Endothelial cell of umbilical vein (primary cell): ENCODE measurements around the gene CLTC. TPM values are rescaled to one million over a fixed set of nuclear protein-coding genes. Genes with fewer than 3 reads are reported as not detected.

Experiments used
- BruUV-seq: library from RNA; stranded (reverse); fragments of 400-500 nt; replicated peaks from 2 replicates; lab custom pipeline; 2021; lab: Mats Ljungman, UMichigan
- CTCF ChIA-PET: fragments of 300-600, 350-600 bp; sonication (Branson Sonifier 250); formaldehyde crosslinking; loops from one replicate; lab custom pipeline; 2021; ENCODE audit warnings: antibody characterized with exemption, inconsistent platforms; lab: Charles Lee
- POLR2A ChIA-PET: fragments of 300-600, 350-600 bp; sonication (Branson Sonifier 250); formaldehyde crosslinking; loops from one replicate; lab custom pipeline; 2021; ENCODE audit warnings: antibody characterized with exemption, inconsistent platforms; lab: Charles Lee
- DNase-seq: peaks from one replicate; pipeline ENCODE4 v3.0.0-alpha.2; 2011; ENCODE audit warnings: low read depth, low spot score
- FAIRE-seq: peaks from 2 replicates; lab custom pipeline; 2011; peaks lifted over from hg19 to GRCh38; lab: Jason Lieb, UNC
- H2AFZ ChIP-seq: 2 replicates; pipeline ENCODE4 v1.6.0; 2012; ENCODE audit warnings: low read depth, low read length, control low read depth, inconsistent platforms
- H3K27ac ChIP-seq: 2 replicates; pipeline ENCODE4 v1.5.1; 2011; ENCODE audit warnings: low read depth, mild to moderate bottlenecking, control low read depth, low read length, moderate library complexity; ENCODE audit not compliant: insufficient read depth
- H3K27me3 ChIP-seq, 2 experiments: 2 replicates each; pipeline versions ENCODE4 v1.6.0 to v1.6.1; 2011; ENCODE audit warnings: low read length in 2 of 2, mixed read lengths in 1 of 2; ENCODE audit not compliant: control insufficient read depth in 2 of 2, insufficient read depth in 2 of 2
- H3K36me3 ChIP-seq, 2 experiments: 2 replicates in 1 of 2; 3 replicates in 1 of 2; pipeline ENCODE4 v1.5.1; 2011; ENCODE audit warnings: low read length in 2 of 2, mild to moderate bottlenecking in 1 of 2, moderate library complexity in 1 of 2; ENCODE audit not compliant: control insufficient read depth in 2 of 2, insufficient read depth in 2 of 2; ENCODE audit errors: extremely low read depth in 1 of 2
- H3K4me1 ChIP-seq: 3 replicates; pipeline ENCODE4 v1.5.1; 2011; ENCODE audit warnings: mild to moderate bottlenecking, low read length; ENCODE audit not compliant: control insufficient read depth, insufficient read depth; ENCODE audit errors: extremely low read depth
- H3K4me2 ChIP-seq: 2 replicates; pipeline ENCODE4 v1.6.1; 2011; ENCODE audit warnings: low read length, control low read depth, mixed read lengths; ENCODE audit not compliant: insufficient read depth
- H3K4me3 ChIP-seq, 3 experiments: fragments of 200-600 bp in 1 of 3; sonication (generic), shearing (Covaris generic) in 1 of 3; replicated peaks in 1 of 3; 2 replicates each; pipeline ENCODE4 v1.5.1; 2011 to 2016; ENCODE audit warnings: control low read depth in 3 of 3, low read length in 3 of 3, mild to moderate bottlenecking in 2 of 3, inconsistent platforms in 1 of 3, low read depth in 1 of 3, moderate library complexity in 1 of 3; ENCODE audit not compliant: insufficient read depth in 1 of 3
- H3K79me2 ChIP-seq: 2 replicates; pipeline ENCODE4 v1.6.0; 2012; ENCODE audit warnings: low read length, inconsistent platforms; ENCODE audit not compliant: control insufficient read depth, insufficient read depth
- H3K9ac ChIP-seq: replicated peaks from 2 replicates; pipeline ENCODE3; 2011; ENCODE audit warnings: low read length, control low read depth; ENCODE audit not compliant: insufficient read depth; ENCODE audit errors: extremely low read depth
- H3K9me1 ChIP-seq: replicated peaks from 3 replicates; pipeline ENCODE4 v1.6.0; 2011; ENCODE audit warnings: mild to moderate bottlenecking, low read length; ENCODE audit not compliant: control insufficient read depth, insufficient read depth; ENCODE audit errors: extremely low read depth
- H3K9me3 ChIP-seq: replicated peaks from 2 replicates; pipeline ENCODE4 v1.5.1; 2012; ENCODE audit warnings: low read length, inconsistent platforms; ENCODE audit not compliant: control insufficient read depth, insufficient read depth
- H4K20me1 ChIP-seq: replicated peaks from 2 replicates; pipeline ENCODE3; 2011; ENCODE audit warnings: mild to moderate bottlenecking, low read length; ENCODE audit not compliant: control insufficient read depth, insufficient read depth; ENCODE audit errors: extremely low read depth
- EZH2 ChIP-seq: IDR thresholded peaks from 2 replicates; pipeline ENCODE4 v1.6.1; 2012; ENCODE audit warnings: borderline replicate concordance, low read depth, mild to moderate bottlenecking, moderate library complexity, low read length, inconsistent platforms; ENCODE audit not compliant: severe bottlenecking
- FOS ChIP-seq: IDR thresholded peaks from 2 replicates; pipeline ENCODE4 v1.6.1; 2011; ENCODE audit warnings: mild to moderate bottlenecking, low read length, moderate library complexity, borderline replicate concordance; ENCODE audit not compliant: insufficient read depth
- GATA2 ChIP-seq: IDR thresholded peaks from 2 replicates; pipeline ENCODE4 v1.7.0; 2011; ENCODE audit warnings: low read depth, mild to moderate bottlenecking, moderate library complexity, mixed read lengths, low read length; ENCODE audit not compliant: insufficient read length, insufficient read depth
- JUN ChIP-seq: IDR thresholded peaks from 2 replicates; pipeline ENCODE4 v1.6.1; 2011; ENCODE audit warnings: borderline replicate concordance, low read depth; ENCODE audit not compliant: insufficient read length, insufficient read depth
- MYC ChIP-seq: IDR thresholded peaks from one replicate; pipeline ENCODE4 v1.6.1; 2011; ENCODE audit warnings: mild to moderate bottlenecking, low read depth, low read length
- POLR2A ChIP-seq: IDR thresholded peaks from 2 replicates; pipeline ENCODE4 v1.6.1; 2012; ENCODE audit warnings: low read depth, mild to moderate bottlenecking, control low read depth, low read length
- POLR2AphosphoS5 ChIP-seq: IDR thresholded peaks from 2 replicates; pipeline ENCODE4 v1.6.1; 2012; ENCODE audit warnings: low read depth, mild to moderate bottlenecking, control low read depth, low read length, moderate library complexity; ENCODE audit not compliant: insufficient read depth
- dilution Hi-C: fragments of 300-500 bp; cut with MboI; formaldehyde crosslinking; loops from one replicate; pipeline ENCODE4 v1.15.0; 2019; ENCODE audit warnings: low sequenced_read_pairs; ENCODE audit not compliant: extremely low pct_ligation_motif_present
- intact Hi-C: fragments of 100-400 bp; cut with micrococcal nuclease; formaldehyde crosslinking; loops from one replicate; pipeline ENCODE4 v1.10.0; 2022
- polyA plus RNA-seq, 4 experiments: library from polyadenylated mRNA; depleted of rRNA in 3 of 4; stranded (reverse) in 3 of 4; unstranded in 1 of 4; fragments of >200 nt; gene quantifications; 2 replicates each; pipeline versions ENCODE4 v1.2.1 to v1.2.3, GENCODE V29; 2011 to 2012; ENCODE audit warnings: missing spikeins in 1 of 4
- total RNA-seq: library from RNA; stranded (reverse); gene quantifications from 2 replicates; pipeline ENCODE4 v1.2.3, GENCODE V29; 2021
- TF ChIP-seq, protein P1 (sequence below): IDR thresholded peaks from 2 replicates; pipeline ENCODE4 v1.6.1; 2011; ENCODE audit not compliant: insufficient read depth, insufficient read length
- TF ChIP-seq, protein P2 (sequence below), 2 donors: IDR thresholded peaks; 1 replicate in 1 of 2; 2 replicates in 1 of 2; pipeline ENCODE4 v1.5.1; 2011; ENCODE audit warnings: low read length in 2 of 2, mild to moderate bottlenecking in 2 of 2, moderate library complexity in 2 of 2, control low read depth in 1 of 2, inconsistent platforms in 1 of 2, low read depth in 1 of 2; ENCODE audit not compliant: insufficient read depth in 1 of 2; ENCODE audit errors: extremely low read depth in 1 of 2

The CLTC gene
- total and polyA plus RNA-seq, 2 donors (not counting 3 experiments of a cell fraction or from before 2014, with no cell fraction given), result 164 to 326 TPM

DNA sequence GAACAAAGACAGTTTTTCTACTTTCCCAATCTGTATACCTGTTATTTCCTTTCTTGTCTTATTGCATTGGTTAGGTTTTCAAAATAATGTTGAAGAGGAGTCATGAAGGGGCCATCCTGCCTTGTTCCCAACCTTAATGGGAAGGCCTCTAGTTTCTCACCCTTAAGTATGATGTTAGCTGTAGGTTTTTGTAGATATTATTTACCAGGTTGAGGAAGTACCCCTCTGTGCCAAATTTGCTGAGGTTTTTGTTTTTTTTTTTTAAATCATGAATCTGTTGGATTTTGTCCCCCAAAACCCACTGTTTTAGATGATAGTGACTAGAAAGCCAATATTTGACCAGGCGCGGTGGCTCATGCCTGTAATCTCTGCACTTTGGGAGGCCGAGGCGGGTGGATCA is 124.1 kb downstream of the CLTC start:
- no peak for FAIRE-seq
- peaks cover 0 to 3% of the 10 kb centered on the region in 2 experiments for H3K36me3 ChIP-seq
- dilution Hi-C loops (loop anchor here (10.0 kb wide), 1 partner anchor 131 kb away; no protein-coding TSS in a partner anchor), intact Hi-C loops (loop anchor here (10.0 kb wide), 2 partner anchors 291 to 429 kb away; no protein-coding TSS in a partner anchor)
- H3K27me3 ChIP-seq, result no peaks in the 10 kb centered on the region
- no peaks in the 10 kb centered on the region for H3K4me1 ChIP-seq
- H3K4me2 ChIP-seq, result no peak overlapping the region
- H3K4me3 ChIP-seq, result no peak overlapping the region
- H3K9me1 ChIP-seq, result no peaks in the 10 kb centered on the region
- no peaks in the 10 kb centered on the region for H3K79me2 ChIP-seq
- DNase-seq, result no peak
- CTCF ChIA-PET, result no interaction called here
- BruUV-seq, result no TSS peak
- H4K20me1 ChIP-seq, result no peaks in the 10 kb centered on the region
- no peaks in the 10 kb centered on the region for H3K9me3 ChIP-seq
- POLR2A ChIA-PET, result no interaction called here
- no peak overlapping the region for H2AFZ ChIP-seq
- no peak overlapping the region for H3K27ac ChIP-seq
- H3K9ac ChIP-seq, result no peak overlapping the region
- no peak for TF ChIP-seq GATA2
- no peak for TF ChIP-seq MYC
- no peak for TF ChIP-seq JUN
- TF ChIP-seq EZH2, result no peak
- TF ChIP-seq, protein P1, sequence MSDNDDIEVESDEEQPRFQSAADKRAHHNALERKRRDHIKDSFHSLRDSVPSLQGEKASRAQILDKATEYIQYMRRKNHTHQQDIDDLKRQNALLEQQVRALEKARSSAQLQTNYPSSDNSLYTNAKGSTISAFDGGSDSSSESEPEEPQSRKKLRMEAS, result no peak
- no peak for TF ChIP-seq POLR2AphosphoS5
- TF ChIP-seq POLR2A, result no peak
- TF ChIP-seq, protein P2, sequence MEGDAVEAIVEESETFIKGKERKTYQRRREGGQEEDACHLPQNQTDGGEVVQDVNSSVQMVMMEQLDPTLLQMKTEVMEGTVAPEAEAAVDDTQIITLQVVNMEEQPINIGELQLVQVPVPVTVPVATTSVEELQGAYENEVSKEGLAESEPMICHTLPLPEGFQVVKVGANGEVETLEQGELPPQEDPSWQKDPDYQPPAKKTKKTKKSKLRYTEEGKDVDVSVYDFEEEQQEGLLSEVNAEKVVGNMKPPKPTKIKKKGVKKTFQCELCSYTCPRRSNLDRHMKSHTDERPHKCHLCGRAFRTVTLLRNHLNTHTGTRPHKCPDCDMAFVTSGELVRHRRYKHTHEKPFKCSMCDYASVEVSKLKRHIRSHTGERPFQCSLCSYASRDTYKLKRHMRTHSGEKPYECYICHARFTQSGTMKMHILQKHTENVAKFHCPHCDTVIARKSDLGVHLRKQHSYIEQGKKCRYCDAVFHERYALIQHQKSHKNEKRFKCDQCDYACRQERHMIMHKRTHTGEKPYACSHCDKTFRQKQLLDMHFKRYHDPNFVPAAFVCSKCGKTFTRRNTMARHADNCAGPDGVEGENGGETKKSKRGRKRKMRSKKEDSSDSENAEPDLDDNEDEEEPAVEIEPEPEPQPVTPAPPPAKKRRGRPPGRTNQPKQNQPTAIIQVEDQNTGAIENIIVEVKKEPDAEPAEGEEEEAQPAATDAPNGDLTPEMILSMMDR (IDR thresholded peaks at IDR 0.05; ENCODE audit: extremely low read depth in 1 of 2, insufficient read depth in 1 of 2, low read depth in 1 of 2, low read length in 2 of 2), result no peak
- no peak for TF ChIP-seq FOS
